ENCODE measurements around the gene FFAR4.

Gene FFAR4

DNA sequence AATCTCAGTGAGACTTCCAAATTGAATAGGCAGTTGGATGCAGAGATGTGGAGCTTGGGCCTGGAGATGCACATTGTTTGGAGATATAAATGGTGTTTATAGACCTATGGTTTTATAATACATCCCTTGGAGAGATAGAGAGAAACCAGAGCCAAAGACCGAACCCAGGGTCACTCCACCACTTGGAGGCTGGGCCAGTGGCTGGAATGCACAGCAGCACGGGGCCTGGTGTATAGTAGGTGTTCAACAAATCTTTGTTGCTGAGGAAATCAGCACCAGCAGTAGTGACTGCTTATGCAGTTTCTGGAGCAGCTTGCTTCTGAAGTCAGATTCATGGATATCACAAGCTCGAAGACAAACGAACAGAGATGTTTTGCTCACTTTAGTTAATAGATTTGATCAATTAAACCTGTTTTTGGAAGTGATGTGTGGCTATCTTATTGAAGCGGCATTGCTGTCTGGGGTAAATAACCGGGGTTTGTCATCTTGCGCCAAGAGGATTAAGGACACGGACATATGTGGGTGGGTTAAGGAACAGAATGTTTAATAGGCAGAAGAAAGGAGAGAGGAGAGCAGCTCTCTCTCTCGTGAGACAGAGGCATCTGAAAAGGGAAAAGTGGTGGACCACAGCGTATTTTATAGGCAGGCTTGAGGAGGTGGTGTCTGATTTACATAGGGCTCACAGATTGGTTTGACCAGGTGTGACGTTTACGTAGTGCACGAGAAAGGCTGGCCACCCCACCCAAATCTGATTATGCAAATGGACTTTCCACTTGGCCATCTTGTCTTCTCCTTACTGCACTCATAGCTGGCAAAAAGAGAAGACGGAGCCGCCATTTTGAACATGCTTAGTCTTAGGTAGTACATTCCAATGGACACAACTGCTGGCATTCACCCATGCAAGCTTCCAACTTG lies 23.4 kb downstream of the FFAR4 start:
- no peak for DNase-seq (ENCODE audit: low spot score)
- TF ChIP-seq CTCF (IDR thresholded peaks at IDR 0.05; ENCODE audit: extremely low read depth, missing control alignments): no peak

DNA sequence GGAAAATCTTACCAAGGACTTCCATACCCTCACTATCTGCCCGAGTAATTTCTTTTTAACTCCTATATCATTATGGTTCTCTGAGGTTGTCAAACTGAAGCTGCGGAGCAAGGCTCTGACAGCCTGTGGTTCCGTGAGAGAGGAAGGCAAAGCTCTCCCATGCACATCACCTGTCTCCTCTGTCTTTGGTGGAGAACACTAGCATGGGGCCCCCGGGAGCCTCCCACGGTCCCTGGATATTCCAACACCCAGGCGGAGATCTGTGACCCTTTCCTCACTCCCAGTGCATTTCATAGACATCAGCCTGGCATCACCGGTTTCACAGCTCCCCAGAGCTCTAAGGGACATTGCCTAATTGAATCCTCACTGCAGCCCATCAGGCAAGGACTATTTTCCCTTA lies 24.2 kb downstream of the FFAR4 start:
- no peak for DNase-seq (ENCODE audit: low spot score)
- no peak for TF ChIP-seq CTCF (IDR thresholded peaks at IDR 0.05; ENCODE audit: extremely low read depth, missing control alignments)

DNA sequence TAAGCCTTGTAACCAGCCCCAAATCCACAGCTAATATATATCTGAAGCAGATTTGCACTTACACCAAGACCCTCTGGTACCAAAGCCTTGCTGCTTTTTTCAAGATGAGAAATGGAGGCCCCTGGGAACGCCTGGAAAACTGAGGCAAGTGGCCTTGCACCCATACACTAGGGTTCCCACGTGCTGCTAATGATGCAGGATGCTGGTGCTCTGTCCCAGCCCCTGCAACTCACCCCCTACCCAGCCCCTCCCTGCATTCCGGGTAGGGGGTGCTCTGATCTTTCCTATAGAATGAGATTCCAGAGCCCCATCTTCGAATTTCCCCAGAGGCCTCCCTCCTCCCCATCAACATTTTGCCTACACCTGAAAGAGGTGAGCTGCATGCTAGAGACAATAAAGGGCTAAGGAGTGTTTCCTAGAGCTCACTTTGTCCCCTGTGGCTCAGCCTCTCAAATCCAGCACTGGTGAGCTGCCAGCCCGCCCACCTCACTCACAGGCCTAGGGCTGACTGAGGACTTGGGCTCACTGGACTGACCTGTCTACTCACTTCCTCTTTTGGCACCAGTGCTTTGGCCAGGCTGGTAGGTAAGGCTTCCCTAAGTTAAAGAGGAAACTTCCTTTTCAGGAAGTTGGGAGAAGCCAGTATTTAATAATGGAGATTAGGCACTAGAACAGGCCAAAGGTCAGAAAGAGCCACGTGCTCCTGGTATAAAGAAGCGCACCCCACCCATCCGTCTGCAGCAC lies 24.8 kb downstream of the FFAR4 start:
- no peak for TF ChIP-seq CTCF (IDR thresholded peaks at IDR 0.05; ENCODE audit: extremely low read depth, missing control alignments)
- DNase-seq (ENCODE audit: low spot score): no peak

DNA sequence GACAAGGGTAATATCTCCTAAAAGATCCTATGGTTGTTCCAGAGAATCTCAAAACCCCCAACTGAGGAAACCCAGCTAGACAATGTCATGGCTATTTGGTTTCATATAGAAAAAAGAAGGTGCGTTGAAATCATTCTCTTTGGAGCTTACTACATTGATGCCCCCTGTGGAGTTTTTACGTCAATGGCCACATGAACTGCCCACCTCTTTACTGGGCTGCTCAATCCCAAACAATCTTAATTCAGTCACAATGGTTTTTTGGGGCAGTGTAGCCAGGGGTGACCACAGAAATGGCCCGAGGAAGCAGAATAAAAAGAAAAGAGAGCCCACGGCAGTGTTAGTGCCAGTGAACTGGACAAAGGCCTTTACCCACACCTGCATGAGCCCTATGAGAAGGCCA lies 26.8 kb downstream of the FFAR4 start:
- no peak for DNase-seq (ENCODE audit: low spot score)
- no peak for TF ChIP-seq CTCF (IDR thresholded peaks at IDR 0.05; ENCODE audit: extremely low read depth, missing control alignments)

GRCh38 chr10:93593749-93594148 lies 27.3 kb downstream of the FFAR4 start:
- DNase-seq (ENCODE audit: low spot score): no peak
- TF ChIP-seq CTCF (IDR thresholded peaks at IDR 0.05; ENCODE audit: extremely low read depth, missing control alignments): no peak

DNA sequence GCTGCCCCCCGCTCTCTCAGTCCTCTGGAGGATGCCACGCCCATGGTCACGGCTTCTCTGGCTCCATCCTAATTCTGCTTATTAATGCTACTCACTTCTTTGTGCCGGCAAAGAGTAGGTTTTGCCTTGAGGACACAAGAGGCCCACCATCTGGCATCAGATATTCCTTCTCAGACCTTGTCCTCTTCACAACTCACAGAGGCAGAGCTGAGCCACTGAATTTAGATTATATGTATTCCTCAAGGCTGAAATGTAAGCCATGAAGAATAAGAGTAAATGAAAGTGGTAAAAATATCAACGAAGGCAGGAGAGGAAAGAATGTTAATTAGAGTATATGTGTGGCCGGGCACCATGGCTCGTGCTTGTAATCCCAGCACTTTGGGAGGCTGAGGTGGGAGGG lies 28.1 kb downstream of the FFAR4 start:
- no peak for TF ChIP-seq CTCF (IDR thresholded peaks at IDR 0.05; ENCODE audit: extremely low read depth, missing control alignments)
- no peak for DNase-seq (ENCODE audit: low spot score)
